ENCODE measurements around the gene HOXA4. TPM values are rescaled to one million over a fixed set of nuclear protein-coding genes. Genes with fewer than 3 reads are reported as not detected.

HOXA4 gene
- total and polyA plus RNA-seq, 10 of the 15 experiments (the other 5 are each of a cell fraction or from before 2014, with no cell fraction given) = 0.07 TPM; not detected in 9

GRCh38 chr7:27095897-27096767 is 34.4 kb downstream of the HOXA4 start, which contains the start of gene HOXA1 (continued):
- TF ChIP-seq ATF3 (IDR thresholded peaks at IDR 0.05; ENCODE audit: borderline replicate concordance, extremely low read depth, low read depth, low read length) = peak; percentile 47; the same call in 1 of the 2 replicates
- TF ChIP-seq TBL1XR1 (IDR thresholded peaks at IDR 0.05; ENCODE audit: low read depth, low read length) = no peak
- no peak for TF ChIP-seq CHD1 (IDR thresholded peaks at IDR 0.05; ENCODE audit: low read depth, low read length)
- TF ChIP-seq SRF (IDR thresholded peaks at IDR 0.05; ENCODE audit: low read depth in 2 of 2, low read length in 2 of 2) = no peak
- no peak for TF ChIP-seq BRCA1 (IDR thresholded peaks at IDR 0.05; ENCODE audit: low read depth, low read length)
- no peak for TF ChIP-seq MTA3 (IDR thresholded peaks at IDR 0.05; ENCODE audit: borderline replicate concordance, low read length)
- TF ChIP-seq BCL11A (IDR thresholded peaks at IDR 0.05; ENCODE audit: low read depth, low read length) = 0 out of 2 replicates have a peak, but pooled peaks have one; percentile 45
- no peak for TF ChIP-seq FOXK2 (IDR thresholded peaks at IDR 0.05)
- TF ChIP-seq RB1 (IDR thresholded peaks at IDR 0.05; ENCODE audit: borderline replicate concordance) = peak; percentile 48; the same call in 1 of the 2 replicates
- no peak for TF ChIP-seq ZNF217 (IDR thresholded peaks at IDR 0.05)
- TF ChIP-seq ZNF207 (IDR thresholded peaks at IDR 0.05; ENCODE audit: borderline replicate concordance) = no peak
- TF ChIP-seq KAT2A (conservative IDR thresholded peaks at IDR 0.05; ENCODE audit: control insufficient read depth, low read depth, low read length) = no peak
- no peak for TF ChIP-seq PRDM15 (CRISPR knock-in tag; IDR thresholded peaks at IDR 0.05)
- no peak for TF ChIP-seq ESRRA (IDR thresholded peaks at IDR 0.05; ENCODE audit: low read length)
- 0 out of 2 replicates have a peak, but pooled peaks have one; percentile 13 for TF ChIP-seq NBN (IDR thresholded peaks at IDR 0.05)
- peak; percentile 6 for TF ChIP-seq FOS (IDR thresholded peaks at IDR 0.05; ENCODE audit: borderline replicate concordance, extremely low read depth, insufficient read length)
- TF ChIP-seq SIX5 (IDR thresholded peaks at IDR 0.05; ENCODE audit: low read depth, low read length, severe bottlenecking) = no peak
- TF ChIP-seq ZBTB11 (CRISPR knock-in tag; IDR thresholded peaks at IDR 0.05) = no peak
- TF ChIP-seq CREM (IDR thresholded peaks at IDR 0.05; ENCODE audit: low read depth) = 0 out of 2 replicates have a peak, but pooled peaks have one; percentile 10
- TF ChIP-seq LARP7 (IDR thresholded peaks at IDR 0.05) = no peak
- no peak for TF ChIP-seq ATF2 (IDR thresholded peaks at IDR 0.05; ENCODE audit: low read length)
- no peak for TF ChIP-seq TCF3 (IDR thresholded peaks at IDR 0.05; ENCODE audit: borderline replicate concordance, insufficient read depth, low read depth, low read length)
